Skin epidermis (tissue), 12 donors: ENCODE data around the gene LAMTOR5.
"Not testable (repeated sequence)": the region's sequence is repeated elsewhere in the genome, so short reads cannot be mapped to it uniquely, and the experiment has no call there.

Experiments used
- H3K27ac ChIP-seq, 21 experiments: fragments of 200-600 bp; sonication (generic) in 11 of 21; one replicate each; pipeline ENCODE4 v1.5.0; 2020; ENCODE audit warnings: mild to moderate bottlenecking in 3 of 21, inconsistent platforms in 2 of 21, moderate library complexity in 2 of 21
- H3K4me3 ChIP-seq, 7 experiments: fragments of 200-600 bp; sonication (generic) in 2 of 7; one replicate each; pipeline ENCODE4 v1.5.0; 2020; ENCODE audit warnings: inconsistent platforms in 2 of 7, mild to moderate bottlenecking in 2 of 7, moderate library complexity in 1 of 7

Gene LAMTOR5

DNA sequence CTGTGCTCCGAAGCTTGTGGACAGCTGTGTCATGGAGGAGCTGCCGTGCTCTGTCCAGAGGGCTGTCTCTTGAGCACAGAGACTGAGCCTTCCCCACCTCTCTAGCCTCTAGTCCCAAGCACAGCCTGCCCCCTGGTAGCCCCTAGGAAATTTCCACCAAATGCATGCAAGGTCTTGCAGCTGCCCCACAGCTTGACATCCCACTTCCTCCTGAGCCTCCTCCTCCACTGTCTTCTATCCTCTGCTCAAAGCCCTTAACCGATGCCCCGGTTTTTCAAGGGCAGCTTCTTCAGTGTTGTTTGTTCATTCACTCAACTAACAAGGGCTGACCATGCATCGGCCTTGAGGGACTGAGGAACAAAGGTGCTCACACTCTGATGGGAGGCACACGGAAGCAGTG is 22.9 kb upstream of the LAMTOR5 start:
- H3K4me3 ChIP-seq, result no peak overlapping the region

DNA sequence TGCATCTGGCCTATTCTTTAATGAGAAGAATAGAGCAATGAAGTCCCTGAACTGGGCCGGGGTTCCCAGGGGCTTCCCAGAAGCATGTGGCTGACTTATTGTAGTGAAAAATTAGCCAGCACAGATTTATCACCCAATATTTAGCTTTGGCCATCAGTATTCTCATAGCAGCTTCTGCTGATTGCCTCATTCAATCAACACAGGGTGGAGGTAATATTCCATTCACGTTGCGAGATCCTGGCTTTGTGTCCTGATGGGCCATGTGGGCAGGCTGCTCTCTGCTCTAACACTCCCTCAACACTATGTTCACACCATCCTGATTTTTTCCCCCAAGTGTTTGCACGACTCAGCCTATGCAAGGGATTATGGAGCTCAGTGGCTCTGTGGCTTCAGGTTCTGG is 21.5 kb upstream of the LAMTOR5 start:
- Histone ChIP-seq H3K27ac (no peak overlapping the region), H3K4me3 (no peak overlapping the region)

More for the DNA sequence above, 22.9 kb upstream of the LAMTOR5 start:
- no peak overlapping the region for H3K27ac ChIP-seq

DNA sequence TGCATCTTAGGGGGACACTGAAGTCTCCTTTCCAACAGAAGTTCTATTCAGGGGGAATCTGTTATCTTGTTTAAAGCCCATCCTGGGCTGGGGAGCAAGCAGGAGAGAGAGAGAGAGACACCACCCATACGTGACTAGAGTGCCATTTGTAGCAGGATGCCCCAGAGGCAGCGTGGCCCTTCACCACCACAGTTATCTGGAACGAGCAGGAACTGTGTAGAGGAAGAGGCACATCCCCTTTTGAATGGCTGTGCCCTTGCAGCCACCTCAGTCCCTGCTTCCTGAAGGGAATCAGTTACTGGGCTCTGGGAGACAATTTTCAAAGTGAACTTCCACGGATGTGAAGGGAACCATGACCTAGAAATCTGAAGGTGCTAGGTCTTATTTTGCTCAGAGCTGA is 19.4 kb upstream of the LAMTOR5 start:
- H3K4me3 ChIP-seq, result no peak overlapping the region
- no peak overlapping the region for H3K27ac ChIP-seq

GRCh38 chr1:110425612-110426152 is 18.2 kb upstream of the LAMTOR5 start:
- Histone ChIP-seq H3K27ac (no peak overlapping the region), H3K4me3 (no peak overlapping the region)

- H3K27ac ChIP-seq, result no peak overlapping the region
Measured at GRCh38 chr1:110424699-110425611, 17.5 kb upstream of the LAMTOR5 start.

DNA sequence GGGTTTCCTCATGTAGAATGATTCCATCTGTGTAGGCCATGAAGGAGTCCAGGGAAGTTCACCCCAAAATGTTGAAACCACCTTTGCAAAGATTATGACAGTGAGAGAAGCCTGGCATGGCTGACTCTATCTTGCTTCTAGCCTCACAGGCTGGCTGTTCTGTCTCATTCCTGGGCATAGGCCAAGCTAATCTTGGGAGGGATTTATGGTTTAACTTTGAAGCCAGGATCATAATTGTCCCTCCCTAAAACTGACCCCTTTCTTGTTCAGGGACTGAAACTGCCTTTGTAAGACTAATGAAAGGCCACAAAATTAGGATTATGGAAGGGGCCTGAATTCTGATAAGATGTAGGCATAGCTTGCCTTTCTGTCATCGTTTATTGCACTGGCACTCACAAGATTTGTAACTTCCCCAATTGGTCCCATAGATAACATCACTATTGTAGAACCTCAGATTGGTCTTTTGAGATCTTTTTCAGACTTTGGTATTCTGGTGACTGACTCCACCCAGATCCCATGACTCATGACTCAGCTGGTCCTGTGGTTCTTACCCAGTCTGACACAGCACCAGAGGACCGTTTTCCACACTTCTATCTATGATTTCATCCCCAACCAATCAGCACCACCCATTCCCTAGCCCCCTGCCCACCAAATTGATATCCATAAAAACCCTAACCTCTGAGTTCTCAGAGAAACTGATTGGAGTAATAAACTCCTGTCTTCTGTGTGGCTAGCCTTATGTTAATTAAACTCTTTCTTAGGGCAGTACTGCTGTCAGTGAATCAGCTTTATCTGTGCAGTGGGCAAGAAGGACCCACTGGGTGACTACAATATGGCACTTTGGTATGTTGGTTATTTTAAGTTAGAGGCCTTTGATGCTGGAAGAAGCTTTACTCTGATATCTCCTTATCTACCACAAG is 13.6 kb upstream of the LAMTOR5 start:
- Histone ChIP-seq H3K4me3 (no peak overlapping the region), H3K27ac (peak overlapping the region in 4 of 21 experiments; percentile 5 to 34 (median 22))

More at GRCh38 chr1:110424699-110425611, 17.5 kb upstream of the LAMTOR5 start:
- no peak overlapping the region for H3K4me3 ChIP-seq

GRCh38 chr1:110420023-110420662 is 12.6 kb upstream of the LAMTOR5 start:
- peak overlapping the region in 3 of 21 experiments; percentile 5 to 34 (median 22) for H3K27ac ChIP-seq

GRCh38 chr1:110418729-110419128 is 11.2 kb upstream of the LAMTOR5 start:
- Histone ChIP-seq H3K27ac (no peak overlapping the region), H3K4me3 (no peak overlapping the region)

More at GRCh38 chr1:110420023-110420662, 12.6 kb upstream of the LAMTOR5 start:
- no peak overlapping the region for H3K4me3 ChIP-seq

- H3K27ac ChIP-seq, H3K4me3 ChIP-seq: not testable (repeated sequence)
Measured at GRCh38 chr1:110413045-110413444, 5.6 kb upstream of the LAMTOR5 start.

DNA sequence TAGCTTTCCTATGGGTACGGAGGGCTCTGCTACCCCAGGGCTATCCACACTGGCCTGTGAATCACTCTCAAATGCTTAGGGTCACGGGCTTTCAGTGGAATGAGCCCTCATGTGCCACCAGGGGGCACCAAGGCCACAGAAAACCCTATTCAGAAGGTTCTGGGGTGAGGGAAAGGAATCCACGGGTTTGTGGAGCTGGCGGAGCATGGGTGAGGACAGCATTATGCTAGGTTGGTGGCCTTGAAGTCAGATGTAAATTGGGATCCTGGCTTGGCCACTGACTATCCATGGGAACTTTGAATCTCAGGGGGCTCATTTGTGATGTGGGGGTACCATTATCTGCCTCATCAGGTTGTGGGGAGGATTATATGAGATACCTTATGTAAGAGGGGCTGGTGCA is 5.1 kb upstream of the LAMTOR5 start:
- no peak overlapping the region for H3K4me3 ChIP-seq
- H3K27ac ChIP-seq, result no peak overlapping the region

GRCh38 chr1:110411173-110411735 is 3.8 kb upstream of the LAMTOR5 start:
- Histone ChIP-seq H3K27ac (no peak overlapping the region), H3K4me3 (no peak overlapping the region)

DNA sequence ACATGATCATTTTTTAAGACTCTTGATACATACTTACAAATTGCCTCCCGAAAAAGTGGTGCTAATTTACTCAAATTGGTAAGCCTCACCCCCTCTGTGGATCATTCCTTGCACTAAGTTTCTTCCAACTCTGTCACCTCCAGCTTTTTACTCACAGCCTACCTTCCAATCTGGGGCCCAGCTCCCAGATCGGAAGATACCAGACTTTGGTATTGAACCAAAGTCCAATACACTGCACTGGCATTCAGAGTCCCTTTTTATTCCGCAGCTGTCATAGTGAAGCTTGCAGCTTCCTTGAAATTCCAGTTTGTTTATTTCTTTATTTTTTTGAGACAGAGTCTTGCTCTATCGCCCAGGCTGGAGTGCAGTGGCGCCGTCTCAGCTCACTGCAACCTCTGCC is 1.8 kb upstream of the LAMTOR5 start:
- no peak overlapping the region for H3K4me3 ChIP-seq
- H3K27ac ChIP-seq, result no peak overlapping the region

- peak overlapping the region in 2 of 21 experiments; percentile 94 to 97 for H3K27ac ChIP-seq
- H3K4me3 ChIP-seq, result peak overlapping the region in 3 of 7 experiments; percentile 68 to 94 (median 85)
Measured at GRCh38 chr1:110408488-110408887, 994 bp upstream of the LAMTOR5 start.

DNA sequence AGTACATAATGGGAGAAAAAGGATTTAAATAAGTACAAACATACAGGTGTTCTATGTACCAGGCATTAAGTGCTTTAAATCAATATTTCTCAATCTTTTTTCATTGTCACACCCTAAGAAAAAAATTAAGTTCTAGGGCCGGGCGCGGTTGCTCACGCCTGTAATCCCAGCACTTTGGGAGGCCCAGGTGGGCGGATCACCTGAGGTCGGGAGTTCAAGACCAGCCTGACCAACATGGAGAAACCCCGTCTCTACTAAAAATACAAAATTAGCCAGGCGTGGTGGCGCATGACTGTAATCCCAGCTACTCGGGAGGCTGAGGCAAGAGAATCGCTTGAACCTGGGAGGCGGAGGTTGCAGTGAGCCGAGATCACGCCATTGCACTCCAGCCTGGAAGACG is 1.1 kb downstream of the LAMTOR5 start:
- Histone ChIP-seq H3K4me3 (peak overlapping the region; percentile 68 to 94 (median 85)), H3K27ac (peak overlapping the region in 14 of 21 experiments; percentile 30 to 98 (median 96))

DNA sequence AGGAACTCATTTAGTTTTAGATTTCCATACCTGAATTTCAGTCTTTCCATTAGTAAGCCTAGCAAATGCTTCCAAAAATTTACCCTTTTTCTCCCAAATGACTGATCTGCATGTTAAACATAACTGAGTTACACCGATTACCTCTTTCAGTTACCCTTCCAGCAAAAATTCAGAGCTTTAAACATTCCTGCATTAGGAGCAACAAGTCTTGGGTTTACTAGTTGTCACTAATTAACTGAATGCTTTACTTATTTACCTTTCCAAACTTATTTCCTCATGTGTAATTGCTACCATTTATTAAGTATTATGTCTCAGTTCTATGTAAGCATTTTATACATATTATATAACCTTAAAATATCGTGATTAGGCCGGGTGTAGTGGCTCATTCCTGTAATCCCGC is 3.1 kb downstream of the LAMTOR5 start:
- Histone ChIP-seq H3K27ac (no peak overlapping the region), H3K4me3 (no peak overlapping the region)

DNA sequence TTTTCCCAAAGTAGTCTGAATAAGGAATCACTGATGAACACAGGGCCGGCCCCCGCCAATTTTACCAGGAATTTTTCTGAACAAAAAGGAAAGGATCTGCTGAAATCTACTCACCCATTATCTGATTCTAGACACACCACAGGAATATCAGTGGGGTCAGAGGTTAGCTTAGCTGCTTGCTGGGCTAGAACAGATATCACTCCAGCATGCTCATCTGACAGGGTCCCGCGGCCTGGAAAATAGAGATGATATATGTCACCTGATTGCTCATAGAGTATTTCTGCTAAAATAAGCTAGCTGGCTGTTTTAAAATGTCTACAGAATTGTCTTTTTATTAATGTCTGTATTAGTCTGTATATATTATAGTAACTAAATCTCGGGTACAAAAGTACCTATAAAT is 3.7 kb downstream of the LAMTOR5 start:
- Histone ChIP-seq H3K4me3 (no peak overlapping the region), H3K27ac (no peak overlapping the region)

DNA sequence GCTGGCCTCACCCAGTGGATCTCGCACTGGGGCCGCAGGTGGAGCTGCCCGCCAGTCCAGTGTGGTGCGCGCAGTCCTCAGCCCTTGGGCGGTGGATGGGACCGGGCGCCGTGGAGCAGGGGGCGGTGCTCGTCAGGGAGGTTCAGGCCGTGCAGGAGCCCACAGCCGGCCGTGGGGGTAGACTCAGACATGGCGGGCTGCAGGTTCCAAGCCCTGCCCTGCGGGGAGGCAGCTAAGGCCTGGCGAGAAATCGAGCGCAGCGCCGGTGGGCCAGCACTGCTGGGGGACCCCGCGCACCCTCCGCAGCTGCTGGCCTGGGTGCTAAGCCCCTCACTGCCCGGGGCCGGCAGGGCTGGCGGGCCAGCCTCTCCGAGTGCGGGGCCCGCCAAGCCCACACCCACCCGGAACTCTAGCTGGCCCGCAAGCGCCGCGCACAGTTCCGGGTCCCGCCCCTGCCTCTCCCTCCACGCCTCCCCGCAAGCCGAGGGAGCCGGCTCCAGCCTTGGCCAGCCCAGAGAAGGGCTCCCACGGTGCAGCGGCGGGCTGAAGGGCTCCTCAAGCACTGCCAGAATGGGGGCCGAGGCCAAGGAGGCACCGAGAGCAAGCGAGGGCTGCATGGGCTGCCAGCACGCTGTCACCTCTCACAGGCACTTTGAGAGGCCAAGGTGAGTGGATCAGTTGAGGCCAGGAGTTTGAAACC is 11.1 kb downstream of the LAMTOR5 start:
- not testable (repeated sequence) for H3K27ac ChIP-seq, H3K4me3 ChIP-seq

DNA sequence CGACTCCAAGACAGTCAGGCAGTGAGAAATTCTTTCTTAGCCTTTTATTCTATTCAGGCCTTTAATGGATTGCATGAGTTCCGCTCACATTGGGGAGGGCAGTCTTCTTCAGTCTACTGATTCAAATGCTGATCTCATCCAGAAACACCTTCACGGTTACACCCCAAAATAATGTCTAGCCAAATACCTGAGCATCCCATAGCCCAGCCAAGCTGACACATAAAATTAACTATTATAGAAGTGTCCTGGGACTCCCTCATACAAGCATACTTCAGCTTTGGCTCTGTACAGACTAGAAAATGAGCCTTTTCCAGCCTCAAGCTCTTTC is 13.0 kb downstream of the LAMTOR5 start:
- H3K4me3 ChIP-seq, result no peak overlapping the region
- no peak overlapping the region for H3K27ac ChIP-seq
